Smooth muscle cell (in vitro differentiated cells): ENCODE results near the gene DENND5A. TPM values are rescaled to one million over a fixed set of nuclear protein-coding genes. Genes with fewer than 3 reads are reported as not detected.
A peak's percentile ranks its signal among the peaks of the same experiment; 100 is the strongest.

Experiments
- DNase-seq: peaks from one replicate; lab custom pipeline; 2025; ENCODE audit not compliant: unreplicated experiment; lab: John Stamatoyannopoulos, UW
- H2AFZ ChIP-seq: fragments of 200-600 bp; sonication (generic); 2 replicates; pipeline ENCODE4 v1.6.0; 2016; ENCODE audit warnings: antibody characterized with exemption, low read depth, mild to moderate bottlenecking
- H3F3A ChIP-seq: fragments of 200-600 bp; sonication (generic); 2 replicates; pipeline ENCODE4 v1.6.0; 2017; ENCODE audit warnings: antibody characterized with exemption, low read depth
- H3K27ac ChIP-seq: fragments of 200-600 bp; sonication (generic); 2 replicates; pipeline ENCODE4 v1.5.1; 2016; ENCODE audit warnings: low read depth, mild to moderate bottlenecking
- H3K27me3 ChIP-seq: fragments of 200-600 bp; sonication (generic); 2 replicates; pipeline ENCODE4 v1.6.1; 2016; ENCODE audit warnings: low read depth, mild to moderate bottlenecking
- H3K36me3 ChIP-seq: fragments of 200-600 bp; sonication (generic); 2 replicates; pipeline ENCODE4 v1.5.1; 2016; ENCODE audit warnings: low read depth
- H3K4me1 ChIP-seq: fragments of 200-600 bp; sonication (generic); 2 replicates; pipeline ENCODE4 v1.5.1; 2016; ENCODE audit warnings: low read depth
- H3K4me2 ChIP-seq: fragments of 200-600 bp; sonication (generic); 2 replicates; pipeline ENCODE4 v1.6.0; 2016; ENCODE audit warnings: mild to moderate bottlenecking
- H3K4me3 ChIP-seq: fragments of 200-600 bp; sonication (generic); 2 replicates; pipeline ENCODE4 v1.5.1; 2016; ENCODE audit warnings: mild to moderate bottlenecking
- H3K79me2 ChIP-seq: fragments of 200-600 bp; sonication (generic); 2 replicates; pipeline ENCODE4 v1.6.0; 2016; ENCODE audit warnings: low read depth, mild to moderate bottlenecking
- H3K9ac ChIP-seq: fragments of 200-600 bp; sonication (generic); 2 replicates; pipeline ENCODE4 v1.6.0; 2016; ENCODE audit warnings: low read depth
- H3K9me3 ChIP-seq: fragments of 200-600 bp; sonication (generic); replicated peaks from 2 replicates; pipeline ENCODE4 v1.5.1; 2016; ENCODE audit warnings: low read depth
- H4K20me1 ChIP-seq: fragments of 200-600 bp; sonication (generic); 2 replicates; pipeline ENCODE4 v1.6.0; 2016; ENCODE audit warnings: low read depth
- CTCF ChIP-seq: fragments of 200-600 bp; sonication (generic); IDR thresholded peaks from 2 replicates; pipeline ENCODE4 v1.5.1; 2017; ENCODE audit warnings: borderline replicate concordance, mild to moderate bottlenecking, antibody characterized with exemption; ENCODE audit not compliant: insufficient read depth, poor library complexity, severe bottlenecking
- WGBS: methylation state at CpG from one replicate; pipeline ENCODE4 v1.1.7; 2016; ENCODE audit warnings: low lambda C conversion rate; 5-methylcytosine and 5-hydroxymethylcytosine counted together
- polyA plus RNA-seq: library from polyadenylated mRNA; unstranded; fragments of >200 nt; fragmentation: Nextera tagmentation; extraction: Ambion mirVana; gene quantifications from 2 replicates; pipeline ENCODE4 v1.2.1, GENCODE V29; 2016
- total RNA-seq: library from RNA; depleted of rRNA; stranded (reverse); fragments of >200 nt; gene quantifications from 2 replicates; pipeline ENCODE4 v1.2.3, GENCODE V29; 2014

DENND5A gene
- total and polyA plus RNA-seq, 2 experiments from 2014 or later = 42.0 to 66.1 TPM

- TF ChIP-seq CTCF = no peak
- peaks cover 25% of the 10 kb centered on the region for H3K79me2 ChIP-seq
- WGBS = 93% methylated on average over 8 of the region's 8 CpGs
Measured at GRCh38 chr11:9266926-9267325, 1.8 kb upstream of the DENND5A start.

GRCh38 chr11:9266132-9266736 lies 1.1 kb upstream of the DENND5A start:
- no peaks in the 10 kb centered on the region for H3K4me1 ChIP-seq
- DNase-seq = no peak
- no peak for TF ChIP-seq CTCF
- no peaks in the 10 kb centered on the region for H3K36me3 ChIP-seq
- peaks cover 32% of the 10 kb centered on the region for H3K79me2 ChIP-seq
- no peaks in the 10 kb centered on the region for H3K27me3 ChIP-seq
- H4K20me1 ChIP-seq = peaks cover 28% of the 10 kb centered on the region
- peak overlapping the region; percentile 92 for H3K4me2 ChIP-seq
- no peak overlapping the region for H3K27ac ChIP-seq
- H2AFZ ChIP-seq = no peak overlapping the region
- H3K9me3 ChIP-seq = no peaks in the 10 kb centered on the region
- H3F3A ChIP-seq = peaks cover 5% of the 10 kb centered on the region
- H3K4me3 ChIP-seq = peak overlapping the region; percentile 99
- WGBS = 94% methylated on average over 13 of the region's 13 CpGs
- H3K9ac ChIP-seq = no peak overlapping the region

More at GRCh38 chr11:9266926-9267325, 1.8 kb upstream of the DENND5A start:
- H3K9ac ChIP-seq = no peak overlapping the region
- H3K4me1 ChIP-seq = no peaks in the 10 kb centered on the region
- no peaks in the 10 kb centered on the region for H3K9me3 ChIP-seq
- no peak overlapping the region for H3K4me2 ChIP-seq
- peaks cover 5% of the 10 kb centered on the region for H3F3A ChIP-seq
- no peaks in the 10 kb centered on the region for H3K36me3 ChIP-seq
- DNase-seq = no peak
- H2AFZ ChIP-seq = no peak overlapping the region
- no peak overlapping the region for H3K4me3 ChIP-seq
- H4K20me1 ChIP-seq = peaks cover 21% of the 10 kb centered on the region
- H3K27ac ChIP-seq = no peak overlapping the region
- no peaks in the 10 kb centered on the region for H3K27me3 ChIP-seq

- Histone ChIP-seq H3K79me2 (peaks cover 49% of the 10 kb centered on the region), H3K36me3 (no peaks in the 10 kb centered on the region), H3K4me1 (no peaks in the 10 kb centered on the region), H3K4me2 (peak overlapping the region; percentile 91), H3K9me3 (no peaks in the 10 kb centered on the region), H3K4me3 (peak overlapping the region; percentile 99), H3F3A (no peaks in the 10 kb centered on the region), H3K9ac (peak overlapping the region; percentile 98), H2AFZ (peak overlapping the region; percentile 75), H3K27ac (peak overlapping the region; percentile 97), H3K27me3 (no peaks in the 10 kb centered on the region), H4K20me1 (peaks cover 45% of the 10 kb centered on the region)
- peak; percentile 45 for DNase-seq
- no peak for TF ChIP-seq CTCF
- under 1% methylated on average over 54 of the region's 76 CpGs for WGBS
Measured at GRCh38 chr11:9264316-9265210, 587 bp downstream of the DENND5A start.
